Endodermal cell (in vitro differentiated cells): ENCODE results near the gene ABHD8. TPM values are rescaled to one million over a fixed set of nuclear protein-coding genes. Genes with fewer than 3 reads are reported as not detected.

Experiments
- DNase-seq: peaks from one replicate; pipeline ENCODE4 v3.0.0-alpha.2; 2017
- H3K27ac ChIP-seq: 2 replicates; pipeline ENCODE4 v1.5.1; 2013; ENCODE audit warnings: mild to moderate bottlenecking, low read depth, low read length, moderate library complexity
- H3K27me3 ChIP-seq: 2 replicates; pipeline ENCODE4 v1.6.1; 2013; ENCODE audit warnings: mild to moderate bottlenecking, low read length, moderate library complexity; ENCODE audit not compliant: insufficient read depth, control insufficient read depth, poor library complexity, severe bottlenecking
- H3K36me3 ChIP-seq: 2 replicates; pipeline ENCODE4 v1.7.0; 2013; ENCODE audit warnings: mild to moderate bottlenecking, low read length, moderate library complexity; ENCODE audit not compliant: control insufficient read depth, insufficient read depth
- H3K4me1 ChIP-seq: one replicate; pipeline ENCODE4 v1.7.0; 2013; ENCODE audit warnings: low read length; ENCODE audit not compliant: control insufficient read depth, insufficient read depth
- H3K4me3 ChIP-seq: 2 replicates; pipeline ENCODE4 v1.5.1; 2013; ENCODE audit warnings: mild to moderate bottlenecking, low read length, moderate library complexity
- H3K9ac ChIP-seq: 2 replicates; pipeline ENCODE4 v1.6.1; 2013; ENCODE audit warnings: mild to moderate bottlenecking, low read length, moderate library complexity; ENCODE audit not compliant: poor library complexity, severe bottlenecking; ENCODE audit errors: extremely low read depth
- H3K9me3 ChIP-seq: 2 replicates; pipeline ENCODE4 v1.6.1; 2013; ENCODE audit warnings: mild to moderate bottlenecking, low read length, moderate library complexity; ENCODE audit not compliant: control insufficient read depth
- H3K27ac Mint-ChIP-seq: 2 replicates; pipeline ENCODE4 v1.8.0; 2020; ENCODE audit warnings: mixed read lengths
- H3K27me3 Mint-ChIP-seq: 2 replicates; pipeline ENCODE4 v1.8.0; 2021; ENCODE audit warnings: mild to moderate bottlenecking, mixed read lengths; ENCODE audit not compliant: insufficient read depth
- H3K36me3 Mint-ChIP-seq: 2 replicates; pipeline ENCODE4 v1.8.0; 2020; ENCODE audit warnings: low read depth, mixed read lengths
- H3K4me1 Mint-ChIP-seq: 2 replicates; pipeline ENCODE4 v1.8.0; 2020; ENCODE audit warnings: mixed read lengths
- H3K4me3 Mint-ChIP-seq: 2 replicates; pipeline ENCODE4 v1.8.0; 2020; ENCODE audit warnings: mild to moderate bottlenecking, moderate library complexity, mixed read lengths
- H3K9me3 Mint-ChIP-seq: 2 replicates; pipeline ENCODE4 v1.8.0; 2020; ENCODE audit warnings: mild to moderate bottlenecking, mixed read lengths
- CTCF ChIP-seq: fragments of 200-600 bp; sonication (generic); conservative IDR thresholded peaks from 2 replicates; pipeline ENCODE4 v1.5.0; 2021; ENCODE audit warnings: antibody characterized with exemption, mild to moderate bottlenecking
- WGBS, 2 experiments: methylation state at CpG; one replicate each; pipeline versions ENCODE4 v1.1.5 to v1.1.7; 2013; ENCODE audit warnings: missing lambda C conversion rate in 2 of 2, mixed read lengths in 1 of 2; ENCODE audit not compliant: insufficient coverage in 1 of 2, insufficient read length in 1 of 2; 5-methylcytosine and 5-hydroxymethylcytosine counted together
- total RNA-seq, 2 donors: library from RNA; stranded (reverse); fragmentation: NEBNext Ultra II Directional in 1 of 2; extraction: Animal tissue kit (Norgen Biotek cat#: 25700) in 1 of 2; gene quantifications; 2 replicates in 1 of 2; 3 replicates in 1 of 2; pipeline ENCODE4 v1.2.1, GENCODE V29; 2021

ABHD8 gene
- total RNA-seq, 2 donors from 2014 or later: 11.6 to 21.1 TPM

GRCh38 chr19:17332677-17333581 is 29.7 kb upstream of the ABHD8 start:
- Mint-ChIP-seq H3K36me3 (peaks cover 23% of the 10 kb centered on the region), H3K27ac (no peak overlapping the region), H3K4me3 (peak overlapping the region; percentile 7), H3K27me3 (peaks cover 27% of the 10 kb centered on the region), H3K4me1 (peaks cover 3% of the 10 kb centered on the region), H3K9me3 (no peaks in the 10 kb centered on the region)
- H3K27ac ChIP-seq: no peak overlapping the region
- no peaks in the 10 kb centered on the region for H3K9me3 ChIP-seq
- H3K4me3 ChIP-seq: no peak overlapping the region
- no peaks in the 10 kb centered on the region for H3K4me1 ChIP-seq
- H3K27me3 ChIP-seq: no peaks in the 10 kb centered on the region
- DNase-seq: peak; percentile 87
- WGBS, 2 experiments: 95 to 96% methylated on average over 36 to 45 of the region's 45 CpGs
- TF ChIP-seq CTCF: no peak
- H3K36me3 ChIP-seq: peaks cover 10% of the 10 kb centered on the region
- no peak overlapping the region for H3K9ac ChIP-seq

- H3K9me3 ChIP-seq: no peaks in the 10 kb centered on the region
- H3K4me1 Mint-ChIP-seq: peaks cover 4% of the 10 kb centered on the region
- H3K36me3 Mint-ChIP-seq: peaks cover 23% of the 10 kb centered on the region
- no peaks in the 10 kb centered on the region for H3K4me1 ChIP-seq
- no peaks in the 10 kb centered on the region for H3K9me3 Mint-ChIP-seq
- peaks cover 10% of the 10 kb centered on the region for H3K36me3 ChIP-seq
- no peak for TF ChIP-seq CTCF
- DNase-seq: no peak
- peaks cover 28% of the 10 kb centered on the region for H3K27me3 Mint-ChIP-seq
- H3K27ac ChIP-seq: no peak overlapping the region
- H3K4me3 Mint-ChIP-seq: no peak overlapping the region
- no peak overlapping the region for H3K9ac ChIP-seq
- no peak overlapping the region for H3K4me3 ChIP-seq
- no peaks in the 10 kb centered on the region for H3K27me3 ChIP-seq
- WGBS, 2 experiments: 93% methylated on average over 6 to 8 of the region's 8 CpGs
- no peak overlapping the region for H3K27ac Mint-ChIP-seq
Observed at GRCh38 chr19:17332360-17332676, 29.1 kb upstream of the ABHD8 start.

- no peak overlapping the region for H3K4me3 Mint-ChIP-seq
- H3K36me3 Mint-ChIP-seq: peaks cover 23% of the 10 kb centered on the region
- no peak for TF ChIP-seq CTCF
- Histone ChIP-seq H3K27me3 (no peaks in the 10 kb centered on the region), H3K9ac (no peak overlapping the region), H3K4me1 (no peaks in the 10 kb centered on the region), H3K4me3 (no peak overlapping the region), H3K9me3 (no peaks in the 10 kb centered on the region), H3K36me3 (peaks cover 10% of the 10 kb centered on the region), H3K27ac (no peak overlapping the region)
- no peak overlapping the region for H3K27ac Mint-ChIP-seq
- H3K9me3 Mint-ChIP-seq: no peaks in the 10 kb centered on the region
- H3K27me3 Mint-ChIP-seq: peaks cover 27% of the 10 kb centered on the region
- peaks cover 4% of the 10 kb centered on the region for H3K4me1 Mint-ChIP-seq
- 90 to 94% methylated on average over 9 to 13 of the region's 13 CpGs for WGBS, 2 experiments
- DNase-seq: peak; percentile 46
Observed at GRCh38 chr19:17331045-17331558, 27.9 kb upstream of the ABHD8 start.
